GM21825 (cell line): ENCODE results near the gene NEO1.

Experiments used
- ATAC-seq: cut with Tn5 transposase; IDR thresholded peaks from one replicate; pipeline ENCODE4 v1.9.1; 2021; ENCODE audit warnings: mild to moderate bottlenecking, moderate library complexity; ENCODE audit not compliant: unreplicated experiment

Gene NEO1

DNA sequence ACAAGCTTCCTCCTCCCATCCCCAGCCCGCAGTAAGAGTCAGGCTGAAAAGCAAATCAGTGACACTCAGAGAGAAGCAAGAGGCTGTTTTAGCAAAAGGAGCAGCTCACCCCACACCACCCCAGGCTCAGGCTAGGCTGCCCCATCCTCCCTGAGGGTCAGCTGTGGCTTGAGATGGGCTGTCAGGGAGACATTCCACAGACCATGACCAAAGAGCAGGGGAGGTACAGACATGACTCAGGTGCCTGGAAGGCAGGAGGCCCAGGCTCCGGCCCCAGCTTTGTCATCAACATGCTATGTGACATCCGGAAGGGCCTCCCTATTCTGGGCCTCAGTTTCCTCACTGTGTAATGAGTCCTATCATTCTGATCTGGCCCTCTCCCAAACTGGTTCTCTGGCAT, 291.8 kb downstream of the NEO1 start:
- ATAC-seq: no peak

DNA sequence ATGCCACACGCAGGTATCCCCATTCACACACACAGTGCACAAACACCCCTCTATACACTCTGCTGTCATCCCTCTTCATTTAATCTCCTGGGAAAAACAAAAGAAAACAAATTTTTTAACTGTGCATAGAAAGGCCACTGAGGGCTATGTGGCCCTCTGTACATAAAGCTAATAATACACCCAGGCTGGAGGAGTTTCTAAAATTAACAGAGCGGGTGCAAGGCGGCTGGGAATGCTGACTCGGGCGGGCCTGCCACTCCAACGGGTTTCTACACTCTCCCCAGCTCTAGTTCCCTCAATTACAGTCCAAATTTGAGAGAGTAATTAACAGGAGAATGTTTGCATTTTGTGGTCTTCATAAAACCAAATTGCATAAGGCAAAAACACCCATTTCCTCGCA, 293.4 kb downstream of the NEO1 start:
- ATAC-seq: no peak

DNA sequence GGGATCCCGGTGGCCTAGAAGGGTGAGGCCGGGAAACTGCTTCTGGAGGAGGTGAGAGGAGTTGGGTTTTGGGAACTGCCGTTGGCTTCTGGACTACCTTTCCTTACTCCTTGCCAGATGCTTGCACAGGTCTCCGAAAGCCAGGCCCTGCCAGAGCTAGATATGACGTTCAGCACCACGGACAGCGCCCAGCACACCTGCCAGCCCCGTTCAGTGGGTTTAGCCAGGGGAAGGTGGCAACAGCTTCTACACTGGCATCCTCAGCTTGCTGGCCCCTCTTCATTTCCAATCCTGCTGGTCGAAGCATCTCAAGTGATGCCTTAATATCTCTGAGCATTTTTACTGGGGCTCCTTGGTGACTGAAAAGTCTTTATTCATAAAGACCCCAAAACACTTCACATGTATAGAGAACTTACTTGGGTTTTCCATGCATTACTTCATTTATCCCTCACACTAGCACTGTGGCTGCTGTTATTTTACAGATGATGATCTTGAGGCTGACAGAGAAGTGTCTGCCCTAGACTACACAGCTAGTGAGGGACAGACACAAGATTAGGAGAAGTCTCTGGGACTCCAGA, 294.6 kb downstream of the NEO1 start:
- ATAC-seq: no peak

GRCh38 chr15:73349191-73349590, 296.9 kb downstream of the NEO1 start:
- ATAC-seq: no peak

DNA sequence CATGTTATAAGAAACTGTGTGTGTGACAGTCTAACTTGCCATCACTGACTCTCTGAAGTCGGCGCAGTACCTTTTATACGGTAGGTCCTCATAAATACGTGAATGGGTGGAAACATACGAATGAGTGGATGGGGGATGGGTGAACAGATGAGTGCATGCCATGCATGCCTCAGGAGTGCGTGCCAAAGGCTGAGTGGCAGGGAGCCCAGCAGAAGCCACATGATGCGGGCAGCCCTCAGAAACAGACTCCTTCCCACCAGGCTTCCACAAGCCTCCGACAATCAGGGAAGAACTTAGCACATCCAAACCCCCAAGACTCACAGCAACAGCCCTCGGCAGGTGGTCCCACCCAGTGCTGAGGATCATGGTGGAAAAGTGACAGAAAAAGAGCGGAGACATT, 299.8 kb downstream of the NEO1 start:
- no peak for ATAC-seq

DNA sequence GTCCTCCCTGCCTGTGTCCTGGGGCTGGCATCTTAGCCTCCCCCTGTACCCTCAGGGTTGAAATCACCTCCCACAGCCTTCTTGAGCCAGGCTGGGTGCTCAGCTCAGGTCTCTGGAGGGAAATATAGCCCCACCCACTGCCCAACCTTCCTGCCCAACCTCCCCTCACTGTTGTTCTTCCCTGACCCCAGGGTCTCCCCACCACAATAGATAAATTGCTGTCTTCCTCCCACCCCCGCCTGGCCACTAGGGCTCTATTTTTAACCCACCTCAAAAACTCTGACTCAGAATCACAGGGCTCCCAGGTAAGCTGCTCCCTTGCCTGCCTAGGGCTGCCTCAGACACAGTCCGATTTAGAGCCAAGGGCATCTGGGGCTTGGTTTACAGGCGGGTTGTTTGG, 301.5 kb downstream of the NEO1 start:
- ATAC-seq: no peak

DNA sequence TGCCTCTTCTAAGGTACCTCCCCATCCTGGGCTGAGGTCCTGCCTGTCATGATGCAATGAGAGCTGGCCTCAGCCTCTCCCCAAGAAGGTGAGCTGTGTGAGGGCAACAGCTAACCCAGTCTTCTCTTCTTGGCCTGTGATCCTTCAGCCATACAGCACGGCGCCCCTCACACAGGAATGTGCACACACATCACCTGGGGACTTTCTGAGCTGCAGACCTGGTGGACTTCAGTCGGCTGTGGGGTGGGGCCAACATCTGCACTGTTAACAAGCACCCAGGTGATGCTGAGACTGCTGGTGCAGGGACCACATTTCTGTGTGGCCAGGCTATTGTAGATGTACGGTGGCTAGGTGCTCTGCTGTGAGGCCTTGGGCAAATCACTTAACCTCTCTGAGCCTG, 302.0 kb downstream of the NEO1 start:
- no peak for ATAC-seq
